ENCODE data around the gene BOLA1.

BOLA1 gene

GRCh38 chr1:149887456-149888246 lies 11.7 kb upstream of the BOLA1 start:
- peak; percentile 99 for DNase-seq

- DNase-seq: peak; percentile 97
These were observed 10.9 kb upstream of the BOLA1 start for GRCh38 chr1:149888247-149888998.

GRCh38 chr1:149888999-149889289 lies 10.4 kb upstream of the BOLA1 start:
- DNase-seq: no peak

- no peak for DNase-seq
These were observed 2.8 kb upstream of the BOLA1 start for GRCh38 chr1:149896575-149896974.

- no peak for DNase-seq
These were observed 4.6 kb downstream of the BOLA1 start for GRCh38 chr1:149903836-149904491.

- peak; percentile 76 for DNase-seq
These were observed 7.3 kb downstream of the BOLA1 start for GRCh38 chr1:149906570-149907075.

- no peak for DNase-seq
These were observed 15.2 kb downstream of the BOLA1 start for GRCh38 chr1:149914545-149914944.

GRCh38 chr1:149915429-149916192 lies 16.2 kb downstream of the BOLA1 start:
- no peak for DNase-seq

- no peak for DNase-seq
These were observed 17.0 kb downstream of the BOLA1 start for GRCh38 chr1:149916193-149916897.

- DNase-seq: no peak
These were observed 17.5 kb downstream of the BOLA1 start for GRCh38 chr1:149916898-149917252.

- DNase-seq: no peak
These were observed 18.3 kb downstream of the BOLA1 start, which contains the start of gene SV2A for GRCh38 chr1:149917571-149918144. Gene SV2A, minus strand, starts transcription at chr1:149917844. Its CDS starts 4,004 bp downstream, at chr1:149913840.

GRCh38 chr1:149923626-149924025 lies 24.3 kb downstream of the BOLA1 start:
- DNase-seq: peak; percentile 84

GRCh38 chr1:149925345-149925744 lies 26.0 kb downstream of the BOLA1 start:
- peak; percentile 63 for DNase-seq

- no peak for DNase-seq
These were observed 26.4 kb downstream of the BOLA1 start for GRCh38 chr1:149925751-149926150.

GRCh38 chr1:149926296-149926695 lies 26.9 kb downstream of the BOLA1 start:
- no peak for DNase-seq

GRCh38 chr1:149927056-149927562 lies 27.7 kb downstream of the BOLA1 start:
- no peak for DNase-seq

GRCh38 chr1:149927563-149928400 lies 28.4 kb downstream of the BOLA1 start, which contains the start of gene SF3B4:
Gene SF3B4, minus strand, starts transcription at chr1:149927803. Its CDS starts 44 bp downstream, at chr1:149927759.
- peak; percentile 94 for DNase-seq

- no peak for DNase-seq
These were observed 29.0 kb downstream of the BOLA1 start for GRCh38 chr1:149928401-149928724.

GRCh38 chr1:149929856-149930255 lies 30.5 kb downstream of the BOLA1 start:
- DNase-seq: no peak

GRCh38 chr1:149931212-149931790 lies 31.9 kb downstream of the BOLA1 start:
- DNase-seq: no peak

Measured in hematopoietic multipotent progenitor cell treated with erythropoietin and hydrocortisone succinate and interleukin-3 and kit ligand, for 8 days (in vitro differentiated cells).